ENCODE results near the gene SULT1A2.

GRCh38 chr16:28554634-28555423 is 42.0 kb downstream of the SULT1A2 start:
- TF ChIP-seq CTCF (conservative IDR thresholded peaks at IDR 0.05 in 1 of 2, IDR thresholded peaks at IDR 0.05 in 1 of 2; ENCODE audit: low read depth in 1 of 2, low read length in 2 of 2), result no peak
- TF ChIP-seq EZH2 (IDR thresholded peaks at IDR 0.05; ENCODE audit: low read length, missing control alignments), result no peak

Data from fibroblast of lung (primary cell).